H9 (cell line): Measurements from ENCODE around the gene PMM2. TPM values are rescaled to one million over a fixed set of nuclear protein-coding genes. Genes with fewer than 3 reads are reported as not detected.

Experiments used
- DNase-seq: peaks from one replicate; pipeline ENCODE4 v3.0.0-alpha.2; 2017
- H2AFZ ChIP-seq: one replicate; pipeline ENCODE4 v1.6.1; 2013; ENCODE audit warnings: mild to moderate bottlenecking, low read length, control low read depth, moderate library complexity
- H2AK5ac ChIP-seq: 2 replicates; pipeline ENCODE4 v1.6.1; 2013; ENCODE audit warnings: low read length, control low read depth, mixed read lengths; ENCODE audit not compliant: insufficient read length
- H2BK120ac ChIP-seq: one replicate; pipeline ENCODE4 v1.6.1; 2013; ENCODE audit warnings: low read depth, mild to moderate bottlenecking, low read length, control low read depth, inconsistent platforms; ENCODE audit not compliant: poor library complexity, severe bottlenecking
- H2BK12ac ChIP-seq: 2 replicates; pipeline ENCODE4 v1.6.1; 2013; ENCODE audit warnings: low read length, control low read depth, mixed read lengths, low read depth; ENCODE audit not compliant: insufficient read length
- H2BK15ac ChIP-seq: 2 replicates; pipeline ENCODE4 v1.6.1; 2013; ENCODE audit warnings: low read depth, low read length, control low read depth
- H2BK20ac ChIP-seq: one replicate; pipeline ENCODE4 v1.6.1; 2013; ENCODE audit warnings: low read depth, mild to moderate bottlenecking, low read length, control low read depth, inconsistent platforms; ENCODE audit not compliant: poor library complexity, severe bottlenecking
- H2BK5ac ChIP-seq: 2 replicates; pipeline ENCODE4 v1.6.1; 2013; ENCODE audit warnings: low read length, control low read depth, mixed read lengths; ENCODE audit not compliant: insufficient read length
- H3K14ac ChIP-seq: 2 replicates; pipeline ENCODE4 v1.6.1; 2013; ENCODE audit warnings: low read length, control low read depth; ENCODE audit not compliant: insufficient read depth
- H3K18ac ChIP-seq: 2 replicates; pipeline ENCODE4 v1.6.1; 2013; ENCODE audit warnings: low read depth, mild to moderate bottlenecking, mixed read lengths, low read length, control low read depth; ENCODE audit not compliant: insufficient read length
- H3K23ac ChIP-seq: 2 replicates; pipeline ENCODE4 v1.6.1; 2013; ENCODE audit warnings: low read length, control low read depth, mixed read lengths, low read depth; ENCODE audit not compliant: insufficient read length
- H3K23me2 ChIP-seq: 2 replicates; pipeline ENCODE4 v1.6.1; 2013; ENCODE audit warnings: low read depth, mild to moderate bottlenecking, mixed read lengths, low read length, control low read depth; ENCODE audit not compliant: insufficient read length, poor library complexity, severe bottlenecking
- H3K27ac ChIP-seq: 2 replicates; pipeline ENCODE4 v1.5.1; 2013; ENCODE audit warnings: low read length, control low read depth, mixed read lengths, low read depth; ENCODE audit not compliant: insufficient read length
- H3K27me3 ChIP-seq: 2 replicates; pipeline ENCODE4 v1.6.1; 2013; ENCODE audit warnings: low read length, control low read depth, inconsistent platforms; ENCODE audit not compliant: insufficient read depth
- H3K4ac ChIP-seq: 2 replicates; pipeline ENCODE4 v1.6.1; 2013; ENCODE audit warnings: low read depth, mild to moderate bottlenecking, control low read depth, inconsistent platforms, low read length, moderate library complexity
- H3K4me1 ChIP-seq: 2 replicates; pipeline ENCODE4 v1.6.1; 2013; ENCODE audit warnings: low read length, control low read depth, inconsistent platforms; ENCODE audit not compliant: insufficient read depth
- H3K4me2 ChIP-seq: 2 replicates; pipeline ENCODE4 v1.6.1; 2013; ENCODE audit warnings: low read length, control low read depth, mixed read lengths; ENCODE audit not compliant: insufficient read length, insufficient read depth
- H3K56ac ChIP-seq: 2 replicates; pipeline ENCODE4 v1.6.1; 2013; ENCODE audit warnings: low read depth, mild to moderate bottlenecking, mixed read lengths, low read length, control low read depth; ENCODE audit not compliant: insufficient read length
- H3K79me1 ChIP-seq: 2 replicates; pipeline ENCODE4 v1.6.1; 2013; ENCODE audit warnings: low read depth, mild to moderate bottlenecking, moderate library complexity, low read length, control low read depth, inconsistent platforms; ENCODE audit not compliant: insufficient read depth, poor library complexity, severe bottlenecking
- H3K79me2 ChIP-seq: 2 replicates; pipeline ENCODE4 v1.6.1; 2013; ENCODE audit warnings: low read length, control low read depth, inconsistent platforms; ENCODE audit not compliant: insufficient read depth
- H3K9ac ChIP-seq: 2 replicates; pipeline ENCODE4 v1.6.1; 2013; ENCODE audit warnings: low read length, control low read depth, mixed read lengths; ENCODE audit not compliant: insufficient read length; ENCODE audit errors: extremely low read depth
- H3K9me3 ChIP-seq: one replicate; pipeline ENCODE4 v1.6.1; 2013; ENCODE audit warnings: low read depth, low read length, inconsistent platforms; ENCODE audit not compliant: control insufficient read depth
- H3T11ph ChIP-seq: one replicate; pipeline ENCODE4 v1.6.1; 2013; ENCODE audit warnings: mild to moderate bottlenecking, low read length, control low read depth, inconsistent platforms
- H4K20me1 ChIP-seq: one replicate; pipeline ENCODE4 v1.6.1; 2013; ENCODE audit not compliant: control insufficient read depth, insufficient read length, insufficient read depth
- H4K5ac ChIP-seq: 2 replicates; pipeline ENCODE4 v1.6.1; 2013; ENCODE audit warnings: low read depth, mild to moderate bottlenecking, mixed read lengths, low read length, control low read depth; ENCODE audit not compliant: insufficient read length
- H4K8ac ChIP-seq: replicated peaks from 2 replicates; pipeline ENCODE4 v1.6.1; 2013; ENCODE audit warnings: low read length, control low read depth, mixed read lengths, low read depth; ENCODE audit not compliant: insufficient read length
- H4K91ac ChIP-seq: 2 replicates; pipeline ENCODE4 v1.6.1; 2013; ENCODE audit warnings: low read depth, mild to moderate bottlenecking, moderate library complexity, mixed read lengths, low read length, control low read depth; ENCODE audit not compliant: insufficient read length
- H3K27ac Mint-ChIP-seq, 3 experiments: 2 replicates in 2 of 3; 3 replicates in 1 of 3; pipeline ENCODE4 v1.8.0; 2020 to 2021; ENCODE audit warnings: mixed read lengths in 3 of 3, mild to moderate bottlenecking in 1 of 3, moderate library complexity in 1 of 3
- H3K27me3 Mint-ChIP-seq: 2 replicates; pipeline ENCODE4 v1.8.0; 2021; ENCODE audit warnings: low read depth, mild to moderate bottlenecking, moderate library complexity, mixed read lengths
- H3K36me3 Mint-ChIP-seq, 3 experiments: 2 replicates in 2 of 3; 3 replicates in 1 of 3; pipeline ENCODE4 v1.8.0; 2020 to 2021; ENCODE audit warnings: low read depth in 3 of 3, mixed read lengths in 3 of 3; ENCODE audit not compliant: insufficient read depth in 1 of 3
- H3K4me1 Mint-ChIP-seq, 2 experiments: 2 replicates each; pipeline ENCODE4 v1.8.0; 2020; ENCODE audit warnings: mixed read lengths in 2 of 2
- H3K4me3 Mint-ChIP-seq, 2 experiments: 2 replicates in 1 of 2; 3 replicates in 1 of 2; pipeline ENCODE4 v1.8.0; 2020 to 2021; ENCODE audit warnings: mild to moderate bottlenecking in 2 of 2, mixed read lengths in 2 of 2, moderate library complexity in 1 of 2
- H3K9me3 Mint-ChIP-seq, 2 experiments: 2 replicates in 1 of 2; 3 replicates in 1 of 2; pipeline ENCODE4 v1.8.0; 2020; ENCODE audit warnings: mild to moderate bottlenecking in 2 of 2, mixed read lengths in 2 of 2, moderate library complexity in 1 of 2
- CTCF ChIP-seq: fragments of 200-600 bp; sonication (generic); conservative IDR thresholded peaks from 3 replicates; pipeline ENCODE4 v1.8.0; 2021; ENCODE audit warnings: antibody characterized with exemption, mild to moderate bottlenecking
- WGBS: extraction: QIAGEN DNeasy Blood & Tissue Kit; methylation state at CpG from one replicate; pipeline ENCODE4 v1.1.7; 2013; ENCODE audit warnings: missing lambda C conversion rate, low lambda C conversion rate, mixed read lengths; ENCODE audit not compliant: insufficient read length; ENCODE audit errors: extremely low coverage; 5-methylcytosine and 5-hydroxymethylcytosine counted together
- total RNA-seq: library from RNA; stranded (reverse); gene quantifications from 2 replicates; pipeline ENCODE4 v1.2.1, GENCODE V29; 2021

PMM2 gene
- total RNA-seq, 1 experiment from 2014 or later = 82.7 TPM

GRCh38 chr16:8795818-8796217, 1.8 kb upstream of the PMM2 start:
- Histone ChIP-seq H2BK5ac (no peak overlapping the region), H4K20me1 (no peaks in the 10 kb centered on the region), H3K14ac (no peak overlapping the region), H4K5ac (no peak overlapping the region), H3T11ph (no peak overlapping the region), H3K4ac (no peak overlapping the region), H3K4me1 (0 out of 2 replicates have a peak, but pooled peaks cover 2% of the 10 kb centered on the region), H3K9me3 (no peaks in the 10 kb centered on the region), H2AFZ (no peak overlapping the region), H3K4me2 (no peak overlapping the region), H3K18ac (no peak overlapping the region), H4K91ac (no peak overlapping the region), H3K56ac (no peak overlapping the region), H3K27ac (no peak overlapping the region), H2BK12ac (no peak overlapping the region), H4K8ac (no peak overlapping the region), H2AK5ac (no peak overlapping the region), H2BK20ac (no peak overlapping the region), H2BK15ac (no peak overlapping the region), H3K23me2 (peaks cover 4% of the 10 kb centered on the region), H3K23ac (no peak overlapping the region), H3K79me1 (no peaks in the 10 kb centered on the region), H3K27me3 (no peaks in the 10 kb centered on the region), H2BK120ac (no peak overlapping the region), H3K79me2 (peaks cover 18% of the 10 kb centered on the region), H3K9ac (no peak overlapping the region)
- peak overlapping the region; percentile 5 to 95; a peak in 2 of 5 replicates for H3K4me3 Mint-ChIP-seq
- H3K27me3 Mint-ChIP-seq = no peaks in the 10 kb centered on the region
- H3K9me3 Mint-ChIP-seq = no peaks in the 10 kb centered on the region
- no CpG with 5 or more reads among the region's 10 CpGs for WGBS
- DNase-seq = no peak
- no peak overlapping the region for H3K27ac Mint-ChIP-seq
- peaks cover 0 to 22% (median 15%) of the 10 kb centered on the region in 3 experiments; a peak in 5 of 7 replicates for H3K36me3 Mint-ChIP-seq
- no peak for TF ChIP-seq CTCF
- peaks cover 18 to 19% of the 10 kb centered on the region in 2 experiments for H3K4me1 Mint-ChIP-seq
